Measurements from ENCODE around the gene GNL3. TPM values are rescaled to one million over a fixed set of nuclear protein-coding genes. Genes with fewer than 3 reads are reported as not detected.

The GNL3 gene
- total RNA-seq, 4 donors from 2014 or later = 95.8 to 184 (median 112) TPM

DNA sequence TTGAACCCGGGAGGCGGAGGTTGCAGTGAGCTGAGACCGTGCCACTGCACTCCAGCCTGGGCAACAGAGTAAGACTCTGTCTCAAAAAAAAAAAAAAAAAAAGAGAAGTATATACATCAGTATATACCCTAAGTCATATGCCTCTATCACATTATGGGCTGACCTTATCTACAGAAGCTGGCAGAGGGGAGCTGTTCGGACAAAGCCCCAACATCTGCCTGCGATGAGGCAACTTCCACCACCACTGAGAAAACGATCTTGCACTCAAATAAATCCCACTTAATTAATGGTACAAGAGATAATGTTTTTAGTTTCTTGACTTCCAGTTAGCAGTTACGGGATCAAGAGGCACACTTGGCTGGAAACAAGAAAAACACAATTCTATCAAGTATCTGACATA, 17.5 kb downstream of the GNL3 start:
- 74 to 84% methylated on average over 4 to 7 of the region's 7 CpGs for WGBS, 2 donors
- no peak for DNase-seq
- Histone ChIP-seq H3K4me1 (peaks cover 19 to 48% (median 24%) of the 10 kb centered on the region in 3 donors), H3K36me3 (peaks cover 0 to 27% (median 0%) of the 10 kb centered on the region in 3 donors), H3K4me3 (no peak overlapping the region), H3K9me3 (no peaks in the 10 kb centered on the region), H3K27me3 (no peaks in the 10 kb centered on the region), H3K27ac (no peak overlapping the region)
- TF ChIP-seq POLR2A (IDR thresholded peaks at IDR 0.05) = no peak
- TF ChIP-seq, protein P1, sequence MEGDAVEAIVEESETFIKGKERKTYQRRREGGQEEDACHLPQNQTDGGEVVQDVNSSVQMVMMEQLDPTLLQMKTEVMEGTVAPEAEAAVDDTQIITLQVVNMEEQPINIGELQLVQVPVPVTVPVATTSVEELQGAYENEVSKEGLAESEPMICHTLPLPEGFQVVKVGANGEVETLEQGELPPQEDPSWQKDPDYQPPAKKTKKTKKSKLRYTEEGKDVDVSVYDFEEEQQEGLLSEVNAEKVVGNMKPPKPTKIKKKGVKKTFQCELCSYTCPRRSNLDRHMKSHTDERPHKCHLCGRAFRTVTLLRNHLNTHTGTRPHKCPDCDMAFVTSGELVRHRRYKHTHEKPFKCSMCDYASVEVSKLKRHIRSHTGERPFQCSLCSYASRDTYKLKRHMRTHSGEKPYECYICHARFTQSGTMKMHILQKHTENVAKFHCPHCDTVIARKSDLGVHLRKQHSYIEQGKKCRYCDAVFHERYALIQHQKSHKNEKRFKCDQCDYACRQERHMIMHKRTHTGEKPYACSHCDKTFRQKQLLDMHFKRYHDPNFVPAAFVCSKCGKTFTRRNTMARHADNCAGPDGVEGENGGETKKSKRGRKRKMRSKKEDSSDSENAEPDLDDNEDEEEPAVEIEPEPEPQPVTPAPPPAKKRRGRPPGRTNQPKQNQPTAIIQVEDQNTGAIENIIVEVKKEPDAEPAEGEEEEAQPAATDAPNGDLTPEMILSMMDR (IDR thresholded peaks at IDR 0.05) = no peak
- intact Hi-C loops (cut with DNase I) = no loop called here

- no peak for DNase-seq
- TF ChIP-seq, protein P1 (IDR thresholded peaks at IDR 0.05) = no peak
- TF ChIP-seq POLR2A (IDR thresholded peaks at IDR 0.05) = no peak
- intact Hi-C loops (cut with DNase I) = no loop called here
- no peaks in the 10 kb centered on the region for H3K27me3 ChIP-seq
- H3K4me1 ChIP-seq = peaks cover 19 to 48% (median 24%) of the 10 kb centered on the region in 3 donors
- H3K9me3 ChIP-seq = no peaks in the 10 kb centered on the region
- H3K27ac ChIP-seq = peak overlapping the region; percentile 84 to 96 (median 89)
- WGBS, 2 donors = 1 to 7% methylated on average over 4 to 14 of the region's 22 CpGs
- H3K4me3 ChIP-seq = peak overlapping the region; percentile 75 to 91 (median 80)
- H3K36me3 ChIP-seq = peaks cover 0 to 30% (median 0%) of the 10 kb centered on the region in 3 donors
Observed at GRCh38 chr3:52704611-52705437, 19.0 kb downstream of the GNL3 start.

GRCh38 chr3:52705438-52705687, 19.5 kb downstream of the GNL3 start:
- H3K27ac ChIP-seq = peak overlapping the region; percentile 84 to 96 (median 89)
- peak in 1 of 4 donors; percentile 57 for TF ChIP-seq POLR2A (IDR thresholded peaks at IDR 0.05)
- TF ChIP-seq, protein P1 (IDR thresholded peaks at IDR 0.05) = no peak
- peak; percentile 44 for DNase-seq
- intact Hi-C loops (cut with DNase I) = no loop called here
- peaks cover 19 to 48% (median 24%) of the 10 kb centered on the region in 3 donors for H3K4me1 ChIP-seq
- H3K27me3 ChIP-seq = no peaks in the 10 kb centered on the region
- peak overlapping the region; percentile 75 to 91 (median 80) for H3K4me3 ChIP-seq
- 0% methylated on average over 4 of the region's 25 CpGs; no CpG with 5 or more reads in 1 of the 2 donors for WGBS, 2 donors
- peaks cover 0 to 27% (median 0%) of the 10 kb centered on the region in 3 donors for H3K36me3 ChIP-seq
- H3K9me3 ChIP-seq = no peaks in the 10 kb centered on the region

DNA sequence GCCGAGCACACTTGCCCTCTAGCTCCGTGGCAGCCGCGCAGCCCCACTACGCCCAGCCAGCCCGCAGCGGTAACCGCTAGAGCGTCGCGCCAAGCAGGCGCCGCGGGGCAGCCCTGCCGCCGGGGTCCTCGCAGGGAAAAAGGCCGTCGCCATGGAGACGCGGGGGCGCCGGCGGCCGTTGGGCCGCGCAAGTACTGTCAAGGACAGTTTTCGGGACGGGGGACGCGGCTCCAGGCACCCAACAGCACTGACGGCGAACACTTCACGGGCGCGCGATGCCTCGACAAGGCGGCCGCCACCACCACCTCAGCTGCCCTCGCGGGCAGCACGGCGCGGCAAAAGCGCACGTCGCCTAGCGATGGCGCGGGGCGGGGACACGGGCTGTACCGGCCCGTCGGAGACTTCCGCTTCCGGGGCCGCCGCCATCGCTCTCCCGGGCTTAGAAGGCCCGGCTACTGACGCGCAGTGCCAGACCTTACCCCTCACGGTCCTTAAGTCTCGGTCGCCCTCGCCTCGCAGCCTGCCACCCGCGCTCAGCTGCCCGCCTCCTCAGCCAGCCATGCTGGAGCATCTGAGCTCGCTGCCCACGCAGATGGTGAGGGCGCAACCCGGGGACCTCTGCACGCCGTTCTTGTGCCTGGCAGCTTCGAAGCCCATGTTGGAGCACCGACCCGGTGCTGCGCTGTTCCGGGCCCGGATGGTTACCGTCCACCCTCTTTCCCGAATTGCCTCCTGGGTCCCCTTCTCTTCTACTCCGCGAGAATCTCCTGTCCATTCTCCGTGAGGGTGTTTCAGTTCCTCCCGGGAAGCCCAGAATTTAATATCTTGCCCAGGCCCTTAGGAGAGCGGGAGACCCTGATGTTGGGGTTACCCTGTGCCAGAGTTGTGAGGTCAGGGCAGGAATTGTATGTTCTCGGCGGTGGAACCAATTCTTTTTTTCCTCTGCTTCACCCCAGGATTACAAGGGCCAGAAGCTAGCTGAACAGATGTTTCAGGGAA, 20.2 kb downstream of the GNL3 start, which contains the start of the genes GLT8D1 and SPCS1:
TSS of gene GLT8D1 (minus strand) at position 104 of the 999 bp plus-strand sequence. CDS start 5,331 bp downstream, outside the sequence.
TSS of gene SPCS1 (plus strand) at position 419 of the 999 bp plus-strand sequence. CDS start at position 560, 141 bp downstream.
- Histone ChIP-seq H3K27ac (peak within 1 kb of the TSS; percentile 84 to 96 (median 89)), H3K4me3 (peak within 1 kb of the TSS; percentile 75 to 91 (median 80)), H3K36me3 (peaks cover 0 to 28% (median 0%) of the 10 kb centered on the region in 3 donors), H3K27me3 (no peaks in the 10 kb centered on the region), H3K9me3 (no peaks in the 10 kb centered on the region), H3K4me1 (peaks cover 19 to 48% (median 24%) of the 10 kb centered on the region in 3 donors)
- peak in 2 of 4 donors; percentile 52 to 69 for TF ChIP-seq POLR2A (IDR thresholded peaks at IDR 0.05)
- TF ChIP-seq, protein P1 (IDR thresholded peaks at IDR 0.05) = peak in 1 of 6 experiments; percentile 19
- intact Hi-C loops (cut with DNase I) = no loop called here
- DNase-seq = peak; percentile 45
- WGBS, 2 donors = 0 to 1% methylated on average over 34 to 39 of the region's 94 CpGs

Measured in esophagus squamous epithelium (tissue), 5 donors.